ENCODE data around the gene CENPA.

DNA sequence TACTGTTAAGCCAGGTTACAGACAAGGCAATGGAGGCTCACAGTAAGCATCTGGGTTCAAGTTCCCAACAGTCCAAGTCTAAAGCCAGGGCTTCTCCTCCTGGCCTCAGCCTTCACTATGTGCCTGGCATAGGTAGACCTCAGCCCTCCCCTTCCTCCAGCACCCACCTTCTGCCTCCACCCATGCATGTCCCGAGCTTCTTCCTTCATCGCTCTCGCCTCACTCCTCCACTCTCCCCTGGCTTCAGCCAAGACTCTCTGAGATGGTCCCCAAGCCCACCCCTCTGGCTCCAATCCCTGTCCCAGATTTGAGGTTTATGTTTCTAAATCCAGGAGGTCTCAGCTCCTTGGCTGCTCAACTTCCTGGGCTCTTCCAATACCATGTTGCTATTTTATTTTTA is 26.9 kb downstream of the CENPA start:
- TF ChIP-seq, protein P1, sequence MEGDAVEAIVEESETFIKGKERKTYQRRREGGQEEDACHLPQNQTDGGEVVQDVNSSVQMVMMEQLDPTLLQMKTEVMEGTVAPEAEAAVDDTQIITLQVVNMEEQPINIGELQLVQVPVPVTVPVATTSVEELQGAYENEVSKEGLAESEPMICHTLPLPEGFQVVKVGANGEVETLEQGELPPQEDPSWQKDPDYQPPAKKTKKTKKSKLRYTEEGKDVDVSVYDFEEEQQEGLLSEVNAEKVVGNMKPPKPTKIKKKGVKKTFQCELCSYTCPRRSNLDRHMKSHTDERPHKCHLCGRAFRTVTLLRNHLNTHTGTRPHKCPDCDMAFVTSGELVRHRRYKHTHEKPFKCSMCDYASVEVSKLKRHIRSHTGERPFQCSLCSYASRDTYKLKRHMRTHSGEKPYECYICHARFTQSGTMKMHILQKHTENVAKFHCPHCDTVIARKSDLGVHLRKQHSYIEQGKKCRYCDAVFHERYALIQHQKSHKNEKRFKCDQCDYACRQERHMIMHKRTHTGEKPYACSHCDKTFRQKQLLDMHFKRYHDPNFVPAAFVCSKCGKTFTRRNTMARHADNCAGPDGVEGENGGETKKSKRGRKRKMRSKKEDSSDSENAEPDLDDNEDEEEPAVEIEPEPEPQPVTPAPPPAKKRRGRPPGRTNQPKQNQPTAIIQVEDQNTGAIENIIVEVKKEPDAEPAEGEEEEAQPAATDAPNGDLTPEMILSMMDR (IDR thresholded peaks at IDR 0.05; ENCODE audit: insufficient read depth, low read length, poor library complexity, severe bottlenecking), result no peak
- TF ChIP-seq EZH2phosphoT487 (conservative IDR thresholded peaks at IDR 0.05; ENCODE audit: low read length), result no peak

Data from SU-DHL-6 (cell line).